Panc1 (cell line): ENCODE results near the gene CFAP299. TPM values are rescaled to one million over a fixed set of nuclear protein-coding genes. Genes with fewer than 3 reads are reported as not detected.

Experiments used
- ATAC-seq: fragments of 200-7000 bp; cut with Tn5 transposase; 2 replicates; pipeline ENCODE4 v1.9.1; 2020; ENCODE audit warnings: mild to moderate bottlenecking, moderate library complexity
- BruUV-seq: library from RNA; stranded (reverse); fragments of 400-500 nt; replicated peaks from 2 replicates; lab custom pipeline; 2021; lab: Mats Ljungman, UMichigan
- CTCF ChIA-PET: fragments of 300-600 bp; sonication (Branson Sonifier 250); formaldehyde crosslinking; loops from one replicate; lab custom pipeline; 2022; ENCODE audit warnings: antibody characterized with exemption; lab: Charles Lee
- POLR2A ChIA-PET: fragments of 300-600 bp; sonication (Branson Sonifier 250); formaldehyde crosslinking; loops from one replicate; lab custom pipeline; 2022; ENCODE audit warnings: antibody characterized with exemption; lab: Charles Lee
- DNase-seq: peaks from one replicate; pipeline ENCODE4 v3.0.0-alpha.2; 2010; ENCODE audit warnings: low read depth, low spot score
- H3K27ac ChIP-seq: 2 replicates; pipeline ENCODE4 v1.5.1; 2011; ENCODE audit warnings: mild to moderate bottlenecking, low read length, inconsistent platforms
- H3K27me3 ChIP-seq: fragments of 200-500 bp; sonication (Bioruptor generic); 2 replicates; pipeline ENCODE4 v1.6.0; 2014; ENCODE audit warnings: low read length, inconsistent platforms; ENCODE audit not compliant: control insufficient read depth, insufficient read depth
- H3K36me3 ChIP-seq: fragments of 200-500 bp; sonication (Bioruptor generic); 2 replicates; pipeline ENCODE4 v1.5.1; 2014; ENCODE audit warnings: inconsistent platforms, mild to moderate bottlenecking, low read length, moderate library complexity; ENCODE audit not compliant: control insufficient read depth, insufficient read depth
- H3K4me1 ChIP-seq: 2 replicates; pipeline ENCODE4 v1.5.1; 2011; ENCODE audit warnings: inconsistent platforms, mild to moderate bottlenecking, low read length, moderate library complexity; ENCODE audit not compliant: control insufficient read depth, insufficient read depth
- H3K4me3 ChIP-seq, 2 experiments: 2 replicates each; pipeline ENCODE4 v1.5.1; 2011 to 2012; ENCODE audit warnings: low read depth in 2 of 2, low read length in 2 of 2, mild to moderate bottlenecking in 2 of 2, inconsistent platforms in 1 of 2, moderate library complexity in 1 of 2
- H3K9me3 ChIP-seq: fragments of 200-500 bp; sonication (Bioruptor generic); 2 replicates; pipeline ENCODE4 v1.5.1; 2014; ENCODE audit warnings: low read depth, mild to moderate bottlenecking, inconsistent platforms, low read length, moderate library complexity; ENCODE audit not compliant: control insufficient read depth, insufficient read depth
- POLR2AphosphoS5 ChIP-seq: IDR thresholded peaks from 2 replicates; pipeline ENCODE4 v1.6.1; 2012; ENCODE audit warnings: mild to moderate bottlenecking, low read depth, low read length, moderate library complexity
- SIN3A ChIP-seq: IDR thresholded peaks from 2 replicates; pipeline ENCODE4 v1.6.1; 2012; ENCODE audit warnings: low read depth, mild to moderate bottlenecking, low read length, moderate library complexity, borderline replicate concordance; ENCODE audit not compliant: insufficient read depth
- TCF7L2 ChIP-seq: IDR thresholded peaks from 2 replicates; pipeline ENCODE4 v1.6.1; 2011; ENCODE audit warnings: mild to moderate bottlenecking, low read depth, low read length, inconsistent platforms
- in situ Hi-C: cut with HindIII; loops from 2 replicates; pipeline ENCODE4 v1.10.0; 2016; ENCODE audit warnings: low sequenced_read_pairs, low pct_unique_long_range_greater_than_20kb
- intact Hi-C: fragments of 100-400 bp; cut with micrococcal nuclease; formaldehyde crosslinking; loops from one replicate; pipeline ENCODE4 v1.10.0; 2022; ENCODE audit not compliant: unreplicated experiment
- total RNA-seq: library from RNA; stranded (reverse); gene quantifications from one replicate; pipeline ENCODE4 v1.2.1, GENCODE V29; 2021; ENCODE audit not compliant: unreplicated experiment
- TF ChIP-seq, protein P1 (sequence below), 2 experiments: IDR thresholded peaks; 2 replicates each; pipeline ENCODE4 v1.6.1; 2011 to 2012; ENCODE audit warnings: low read depth in 2 of 2, control low read depth in 1 of 2, low read length in 1 of 2, mild to moderate bottlenecking in 1 of 2, moderate library complexity in 1 of 2; ENCODE audit not compliant: insufficient read depth in 1 of 2
- TF ChIP-seq, protein P2 (sequence below): fragments of 450-650 bp; IDR thresholded peaks from 2 replicates; pipeline ENCODE4 v1.5.1; 2017; ENCODE audit warnings: mild to moderate bottlenecking

CFAP299 gene
- total RNA-seq, 1 experiment from 2014 or later: not detected

DNA sequence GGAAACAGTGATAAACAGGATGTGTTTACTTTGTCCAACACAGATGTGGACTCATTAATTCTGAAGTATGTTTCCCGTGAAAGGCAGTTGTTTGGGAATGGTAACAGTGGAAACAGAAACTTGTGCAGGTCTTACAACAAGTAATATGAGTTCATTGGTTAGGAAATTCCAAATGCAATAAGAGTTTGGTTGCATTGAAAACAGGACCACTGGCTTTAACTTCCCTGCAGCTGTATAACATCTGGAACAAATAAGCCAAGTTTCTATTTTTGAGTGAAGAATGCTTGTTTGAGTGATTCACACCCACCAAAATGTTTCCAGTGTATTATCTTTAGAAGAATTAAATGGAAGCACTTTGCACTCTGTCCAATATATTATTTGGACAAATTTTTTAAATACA, 612.6 kb downstream of the CFAP299 start:
- in situ Hi-C loops (no loop called here), intact Hi-C loops (no loop called here)
- Histone ChIP-seq H3K9me3 (no peaks in the 10 kb centered on the region), H3K4me1 (no peaks in the 10 kb centered on the region), H3K27me3 (no peaks in the 10 kb centered on the region), H3K36me3 (no peaks in the 10 kb centered on the region), H3K27ac (no peak overlapping the region), H3K4me3 (no peak overlapping the region)
- no TSS peak for BruUV-seq
- ChIA-PET POLR2A (no interaction called here), CTCF (no interaction called here)
- ATAC-seq (no peak), DNase-seq (no peak)
- TF ChIP-seq POLR2AphosphoS5: no peak
- TF ChIP-seq SIN3A: no peak
- TF ChIP-seq, protein P1, sequence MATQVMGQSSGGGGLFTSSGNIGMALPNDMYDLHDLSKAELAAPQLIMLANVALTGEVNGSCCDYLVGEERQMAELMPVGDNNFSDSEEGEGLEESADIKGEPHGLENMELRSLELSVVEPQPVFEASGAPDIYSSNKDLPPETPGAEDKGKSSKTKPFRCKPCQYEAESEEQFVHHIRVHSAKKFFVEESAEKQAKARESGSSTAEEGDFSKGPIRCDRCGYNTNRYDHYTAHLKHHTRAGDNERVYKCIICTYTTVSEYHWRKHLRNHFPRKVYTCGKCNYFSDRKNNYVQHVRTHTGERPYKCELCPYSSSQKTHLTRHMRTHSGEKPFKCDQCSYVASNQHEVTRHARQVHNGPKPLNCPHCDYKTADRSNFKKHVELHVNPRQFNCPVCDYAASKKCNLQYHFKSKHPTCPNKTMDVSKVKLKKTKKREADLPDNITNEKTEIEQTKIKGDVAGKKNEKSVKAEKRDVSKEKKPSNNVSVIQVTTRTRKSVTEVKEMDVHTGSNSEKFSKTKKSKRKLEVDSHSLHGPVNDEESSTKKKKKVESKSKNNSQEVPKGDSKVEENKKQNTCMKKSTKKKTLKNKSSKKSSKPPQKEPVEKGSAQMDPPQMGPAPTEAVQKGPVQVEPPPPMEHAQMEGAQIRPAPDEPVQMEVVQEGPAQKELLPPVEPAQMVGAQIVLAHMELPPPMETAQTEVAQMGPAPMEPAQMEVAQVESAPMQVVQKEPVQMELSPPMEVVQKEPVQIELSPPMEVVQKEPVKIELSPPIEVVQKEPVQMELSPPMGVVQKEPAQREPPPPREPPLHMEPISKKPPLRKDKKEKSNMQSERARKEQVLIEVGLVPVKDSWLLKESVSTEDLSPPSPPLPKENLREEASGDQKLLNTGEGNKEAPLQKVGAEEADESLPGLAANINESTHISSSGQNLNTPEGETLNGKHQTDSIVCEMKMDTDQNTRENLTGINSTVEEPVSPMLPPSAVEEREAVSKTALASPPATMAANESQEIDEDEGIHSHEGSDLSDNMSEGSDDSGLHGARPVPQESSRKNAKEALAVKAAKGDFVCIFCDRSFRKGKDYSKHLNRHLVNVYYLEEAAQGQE (IDR thresholded peaks at IDR 0.05; ENCODE audit: insufficient read depth in 1 of 2, low read depth in 2 of 2, low read length in 1 of 2): no peak
- TF ChIP-seq TCF7L2: no peak
- TF ChIP-seq, protein P2, sequence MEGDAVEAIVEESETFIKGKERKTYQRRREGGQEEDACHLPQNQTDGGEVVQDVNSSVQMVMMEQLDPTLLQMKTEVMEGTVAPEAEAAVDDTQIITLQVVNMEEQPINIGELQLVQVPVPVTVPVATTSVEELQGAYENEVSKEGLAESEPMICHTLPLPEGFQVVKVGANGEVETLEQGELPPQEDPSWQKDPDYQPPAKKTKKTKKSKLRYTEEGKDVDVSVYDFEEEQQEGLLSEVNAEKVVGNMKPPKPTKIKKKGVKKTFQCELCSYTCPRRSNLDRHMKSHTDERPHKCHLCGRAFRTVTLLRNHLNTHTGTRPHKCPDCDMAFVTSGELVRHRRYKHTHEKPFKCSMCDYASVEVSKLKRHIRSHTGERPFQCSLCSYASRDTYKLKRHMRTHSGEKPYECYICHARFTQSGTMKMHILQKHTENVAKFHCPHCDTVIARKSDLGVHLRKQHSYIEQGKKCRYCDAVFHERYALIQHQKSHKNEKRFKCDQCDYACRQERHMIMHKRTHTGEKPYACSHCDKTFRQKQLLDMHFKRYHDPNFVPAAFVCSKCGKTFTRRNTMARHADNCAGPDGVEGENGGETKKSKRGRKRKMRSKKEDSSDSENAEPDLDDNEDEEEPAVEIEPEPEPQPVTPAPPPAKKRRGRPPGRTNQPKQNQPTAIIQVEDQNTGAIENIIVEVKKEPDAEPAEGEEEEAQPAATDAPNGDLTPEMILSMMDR: no peak

DNA sequence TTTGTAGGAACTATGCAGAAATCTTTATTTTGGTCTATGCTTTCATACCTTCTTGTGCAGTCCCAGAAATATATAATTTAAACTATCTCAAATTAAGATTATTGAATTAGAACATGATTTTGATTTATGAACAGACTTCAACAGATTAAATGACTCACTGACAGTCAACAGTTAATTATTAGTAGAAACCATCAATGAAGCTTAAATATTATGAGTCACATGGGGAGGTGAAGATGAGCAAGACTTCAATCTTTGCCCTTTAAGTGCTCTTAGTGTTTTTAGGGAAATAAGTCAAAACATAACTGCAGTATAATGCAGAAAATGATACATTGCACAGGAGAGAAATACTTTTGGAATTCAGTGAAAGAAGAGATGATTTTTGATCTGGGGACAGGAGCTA, 613.5 kb downstream of the CFAP299 start:
- TF ChIP-seq TCF7L2 (no peak), POLR2AphosphoS5 (no peak), SIN3A (no peak)
- TF ChIP-seq, protein P1 (IDR thresholded peaks at IDR 0.05; ENCODE audit: insufficient read depth in 1 of 2, low read depth in 2 of 2, low read length in 1 of 2): no peak
- TF ChIP-seq, protein P2: no peak
- H3K4me3 ChIP-seq: no peak overlapping the region
- BruUV-seq: no TSS peak
- DNase-seq (no peak), ATAC-seq (no peak)
- in situ Hi-C loops (no loop called here), intact Hi-C loops (no loop called here)
- no peaks in the 10 kb centered on the region for H3K27me3 ChIP-seq
- no peaks in the 10 kb centered on the region for H3K9me3 ChIP-seq
- POLR2A ChIA-PET: no interaction called here
- no peaks in the 10 kb centered on the region for H3K36me3 ChIP-seq
- no peaks in the 10 kb centered on the region for H3K4me1 ChIP-seq
- no peak overlapping the region for H3K27ac ChIP-seq
- CTCF ChIA-PET: no interaction called here
